ENCODE measurements around the gene PLCB4.

Gene PLCB4

GRCh38 chr20:9499126-9499899, 430.4 kb downstream of the PLCB4 start:
- DNase-seq (ENCODE audit: low spot score): no peak
- Histone ChIP-seq H4K91ac (ENCODE audit: low read depth, low read length, poor library complexity) (no peak overlapping the region), H3K36me3 (replicated peaks in 1 of 2; ENCODE audit: control insufficient read depth in 2 of 2, insufficient read depth in 2 of 2, low read length in 2 of 2) (no peaks in the 10 kb centered on the region), H3K4me2 (ENCODE audit: insufficient read depth, low read length, poor library complexity, severe bottlenecking) (no peak overlapping the region), H3K27ac (replicated peaks; ENCODE audit: low read length) (no peak overlapping the region), H2BK12ac (ENCODE audit: low read length) (no peak overlapping the region), H4K8ac (ENCODE audit: low read depth, low read length) (no peak overlapping the region), H3K18ac (ENCODE audit: low read length) (no peak overlapping the region), H3K79me1 (ENCODE audit: low read depth, low read length) (no peaks in the 10 kb centered on the region), H3K4me1 (ENCODE audit: control insufficient read depth in 2 of 2, insufficient read depth in 1 of 2, low read depth in 1 of 2, low read length in 2 of 2) (no peaks in the 10 kb centered on the region), H3K4ac (ENCODE audit: low read length) (no peak overlapping the region), H3K9ac (ENCODE audit: low read depth, low read length, poor library complexity) (no peak overlapping the region), H3K23ac (ENCODE audit: low read depth, low read length, poor library complexity) (no peak overlapping the region), H2BK120ac (ENCODE audit: low read depth, low read length) (no peak overlapping the region), H3K4me3 (ENCODE audit: low read length in 2 of 2) (no peak overlapping the region), H2AK5ac (ENCODE audit: low read depth, low read length) (no peak overlapping the region), H3K27me3 (ENCODE audit: control insufficient read depth in 3 of 3, insufficient read depth in 3 of 3, low read depth in 1 of 3, low read length in 3 of 3) (peaks cover 0 to 30% (median 2%) of the 10 kb centered on the region in 3 experiments), H2AFZ (ENCODE audit: low read length) (no peak overlapping the region), H3K14ac (ENCODE audit: low read length) (no peak overlapping the region), H3K9me3 (replicated peaks in 1 of 2; ENCODE audit: control insufficient read depth in 2 of 2, insufficient read depth in 1 of 2, low read depth in 1 of 2, low read length in 2 of 2) (no peaks in the 10 kb centered on the region), H2BK15ac (ENCODE audit: low read length) (no peak overlapping the region), H2BK5ac (ENCODE audit: low read length) (no peak overlapping the region)
- no CpG with 5 or more reads among the region's 5 CpGs for WGBS, 2 donors (ENCODE audit: extremely low coverage in 2 of 2, insufficient read length in 2 of 2, insufficient replicate concordance in 1 of 2)

GRCh38 chr20:9500121-9500520, 431.2 kb downstream of the PLCB4 start:
- no peak overlapping the region for H2BK15ac ChIP-seq (ENCODE audit: low read length)
- H3K4me1 ChIP-seq (ENCODE audit: control insufficient read depth in 2 of 2, insufficient read depth in 1 of 2, low read depth in 1 of 2, low read length in 2 of 2): no peaks in the 10 kb centered on the region
- H3K4me3 ChIP-seq (ENCODE audit: low read length in 2 of 2): no peak overlapping the region
- H3K18ac ChIP-seq (ENCODE audit: low read length): no peak overlapping the region
- no peak overlapping the region for H4K91ac ChIP-seq (ENCODE audit: low read depth, low read length, poor library complexity)
- H2BK120ac ChIP-seq (ENCODE audit: low read depth, low read length): no peak overlapping the region
- no peak overlapping the region for H2BK5ac ChIP-seq (ENCODE audit: low read length)
- H3K9ac ChIP-seq (ENCODE audit: low read depth, low read length, poor library complexity): no peak overlapping the region
- no peak overlapping the region for H3K4me2 ChIP-seq (ENCODE audit: insufficient read depth, low read length, poor library complexity, severe bottlenecking)
- no CpG with 5 or more reads among the region's 2 CpGs for WGBS, 2 donors (ENCODE audit: extremely low coverage in 2 of 2, insufficient read length in 2 of 2, insufficient replicate concordance in 1 of 2)
- H3K79me1 ChIP-seq (ENCODE audit: low read depth, low read length): no peaks in the 10 kb centered on the region
- no peaks in the 10 kb centered on the region for H3K36me3 ChIP-seq (replicated peaks in 1 of 2; ENCODE audit: control insufficient read depth in 2 of 2, insufficient read depth in 2 of 2, low read length in 2 of 2)
- no peak overlapping the region for H2AFZ ChIP-seq (ENCODE audit: low read length)
- H3K23ac ChIP-seq (ENCODE audit: low read depth, low read length, poor library complexity): no peak overlapping the region
- no peak overlapping the region for H2BK12ac ChIP-seq (ENCODE audit: low read length)
- no peak overlapping the region for H4K8ac ChIP-seq (ENCODE audit: low read depth, low read length)
- H3K14ac ChIP-seq (ENCODE audit: low read length): no peak overlapping the region
- no peak overlapping the region for H3K4ac ChIP-seq (ENCODE audit: low read length)
- no peak for DNase-seq (ENCODE audit: low spot score)
- H3K27me3 ChIP-seq (ENCODE audit: control insufficient read depth in 3 of 3, insufficient read depth in 3 of 3, low read depth in 1 of 3, low read length in 3 of 3): peaks cover 0 to 36% (median 5%) of the 10 kb centered on the region in 3 experiments
- H3K27ac ChIP-seq (replicated peaks; ENCODE audit: low read length): no peak overlapping the region
- H2AK5ac ChIP-seq (ENCODE audit: low read depth, low read length): no peak overlapping the region
- H3K9me3 ChIP-seq (replicated peaks in 1 of 2; ENCODE audit: control insufficient read depth in 2 of 2, insufficient read depth in 1 of 2, low read depth in 1 of 2, low read length in 2 of 2): no peaks in the 10 kb centered on the region

DNA sequence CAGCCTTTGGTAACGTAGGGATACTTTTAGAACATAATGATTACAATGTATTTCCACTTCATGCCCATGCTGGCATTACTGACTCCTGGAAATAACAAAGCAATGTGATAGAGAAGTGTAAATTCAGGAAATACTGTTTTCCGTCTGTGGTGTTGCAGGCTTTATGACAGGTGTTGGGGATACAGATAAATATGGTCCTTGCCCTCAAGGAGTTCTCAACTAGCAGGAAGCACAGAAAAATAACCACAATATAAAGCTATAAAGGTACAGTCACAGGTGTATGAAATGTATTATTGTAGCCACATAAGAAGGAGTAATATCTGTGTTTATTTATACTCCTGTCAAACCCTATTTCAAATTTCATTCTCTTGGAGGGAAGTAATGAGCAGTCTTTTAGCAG, 432.6 kb downstream of the PLCB4 start:
- no peak overlapping the region for H3K18ac ChIP-seq (ENCODE audit: low read length)
- no peak overlapping the region for H2BK5ac ChIP-seq (ENCODE audit: low read length)
- DNase-seq (ENCODE audit: low spot score): no peak
- H3K14ac ChIP-seq (ENCODE audit: low read length): no peak overlapping the region
- no peak overlapping the region for H2BK15ac ChIP-seq (ENCODE audit: low read length)
- H3K23ac ChIP-seq (ENCODE audit: low read depth, low read length, poor library complexity): no peak overlapping the region
- H4K91ac ChIP-seq (ENCODE audit: low read depth, low read length, poor library complexity): no peak overlapping the region
- peaks cover 0 to 1% of the 10 kb centered on the region in 2 donors for H3K4me1 ChIP-seq (ENCODE audit: control insufficient read depth in 2 of 2, insufficient read depth in 1 of 2, low read depth in 1 of 2, low read length in 2 of 2)
- WGBS, 2 donors (ENCODE audit: extremely low coverage in 2 of 2, insufficient read length in 2 of 2, insufficient replicate concordance in 1 of 2): no CpG with 5 or more reads among the region's 2 CpGs
- no peak overlapping the region for H2AFZ ChIP-seq (ENCODE audit: low read length)
- H3K9ac ChIP-seq (ENCODE audit: low read depth, low read length, poor library complexity): no peak overlapping the region
- H3K9me3 ChIP-seq (replicated peaks in 1 of 2; ENCODE audit: control insufficient read depth in 2 of 2, insufficient read depth in 1 of 2, low read depth in 1 of 2, low read length in 2 of 2): peaks cover 0 to 7% of the 10 kb centered on the region in 2 donors
- H2BK120ac ChIP-seq (ENCODE audit: low read depth, low read length): no peak overlapping the region
- no peak overlapping the region for H4K8ac ChIP-seq (ENCODE audit: low read depth, low read length)
- no peak overlapping the region for H2AK5ac ChIP-seq (ENCODE audit: low read depth, low read length)
- peaks cover 7 to 50% (median 17%) of the 10 kb centered on the region in 3 experiments for H3K27me3 ChIP-seq (ENCODE audit: control insufficient read depth in 3 of 3, insufficient read depth in 3 of 3, low read depth in 1 of 3, low read length in 3 of 3)
- no peaks in the 10 kb centered on the region for H3K36me3 ChIP-seq (replicated peaks in 1 of 2; ENCODE audit: control insufficient read depth in 2 of 2, insufficient read depth in 2 of 2, low read length in 2 of 2)
- no peak overlapping the region for H2BK12ac ChIP-seq (ENCODE audit: low read length)
- no peak overlapping the region for H3K4me2 ChIP-seq (ENCODE audit: insufficient read depth, low read length, poor library complexity, severe bottlenecking)
- no peak overlapping the region for H3K4ac ChIP-seq (ENCODE audit: low read length)
- H3K27ac ChIP-seq (replicated peaks; ENCODE audit: low read length): no peak overlapping the region
- no peak overlapping the region for H3K4me3 ChIP-seq (ENCODE audit: low read length in 2 of 2)
- no peaks in the 10 kb centered on the region for H3K79me1 ChIP-seq (ENCODE audit: low read depth, low read length)

- Histone ChIP-seq H2BK15ac (ENCODE audit: low read length) (no peak overlapping the region), H3K27me3 (ENCODE audit: control insufficient read depth in 3 of 3, insufficient read depth in 3 of 3, low read depth in 1 of 3, low read length in 3 of 3) (peaks cover 25 to 72% (median 39%) of the 10 kb centered on the region in 3 experiments), H2BK120ac (ENCODE audit: low read depth, low read length) (no peak overlapping the region), H2AFZ (ENCODE audit: low read length) (no peak overlapping the region), H3K14ac (ENCODE audit: low read length) (no peak overlapping the region), H2BK12ac (ENCODE audit: low read length) (no peak overlapping the region), H4K8ac (ENCODE audit: low read depth, low read length) (no peak overlapping the region), H4K91ac (ENCODE audit: low read depth, low read length, poor library complexity) (no peak overlapping the region), H3K36me3 (replicated peaks in 1 of 2; ENCODE audit: control insufficient read depth in 2 of 2, insufficient read depth in 2 of 2, low read length in 2 of 2) (no peaks in the 10 kb centered on the region), H3K4me2 (ENCODE audit: insufficient read depth, low read length, poor library complexity, severe bottlenecking) (no peak overlapping the region), H3K9me3 (replicated peaks in 1 of 2; ENCODE audit: control insufficient read depth in 2 of 2, insufficient read depth in 1 of 2, low read depth in 1 of 2, low read length in 2 of 2) (peaks cover 0 to 7% of the 10 kb centered on the region in 2 donors), H3K27ac (replicated peaks; ENCODE audit: low read length) (no peak overlapping the region), H3K18ac (ENCODE audit: low read length) (no peak overlapping the region), H3K9ac (ENCODE audit: low read depth, low read length, poor library complexity) (no peak overlapping the region), H3K4me3 (ENCODE audit: low read length in 2 of 2) (no peak overlapping the region), H2AK5ac (ENCODE audit: low read depth, low read length) (no peak overlapping the region), H2BK5ac (ENCODE audit: low read length) (no peak overlapping the region), H3K4ac (ENCODE audit: low read length) (no peak overlapping the region), H3K79me1 (ENCODE audit: low read depth, low read length) (no peaks in the 10 kb centered on the region), H3K4me1 (ENCODE audit: control insufficient read depth in 2 of 2, insufficient read depth in 1 of 2, low read depth in 1 of 2, low read length in 2 of 2) (peaks cover 0 to 14% of the 10 kb centered on the region in 2 donors), H3K23ac (ENCODE audit: low read depth, low read length, poor library complexity) (no peak overlapping the region)
- no peak for DNase-seq (ENCODE audit: low spot score)
- WGBS, 2 donors (ENCODE audit: extremely low coverage in 2 of 2, insufficient read length in 2 of 2, insufficient replicate concordance in 1 of 2): no CpG with 5 or more reads among the region's 9 CpGs
Observed at GRCh38 chr20:9503526-9504245, 434.8 kb downstream of the PLCB4 start.
